IMR-90 (cell line): Measurements from ENCODE around the gene TBRG4. TPM values are rescaled to one million over a fixed set of nuclear protein-coding genes. Genes with fewer than 3 reads are reported as not detected.

Experiments
- ATAC-seq: fragments of 200-7000 bp; cut with Tn5 transposase; 2 replicates; pipeline ENCODE4 v1.9.1; 2020; ENCODE audit warnings: low read depth, mild to moderate bottlenecking, moderate library complexity
- BruUV-seq: library from RNA; stranded (reverse); fragments of 400-500 nt; replicated peaks from 2 replicates; lab custom pipeline; 2021; lab: Mats Ljungman, UMichigan
- CTCF ChIA-PET: fragments of 300-600 bp; formaldehyde crosslinking; extraction: SDS; loops from one replicate; lab custom pipeline; 2021; ENCODE audit warnings: antibody characterized with exemption; lab: Yijun Ruan, JAX
- POLR2A ChIA-PET: fragments of 300-600 bp; sonication (Branson Sonifier 250); formaldehyde crosslinking; loops from one replicate; lab custom pipeline; 2022; ENCODE audit warnings: antibody characterized with exemption; ENCODE audit not compliant: unreplicated experiment; lab: Charles Lee
- DNase-seq: peaks from one replicate; pipeline ENCODE4 v3.0.0; 2013
- H2AFZ ChIP-seq: replicated peaks from 2 replicates; pipeline ENCODE3; 2013; ENCODE audit warnings: low read length, mild to moderate bottlenecking; ENCODE audit not compliant: poor library complexity
- H2AK5ac ChIP-seq: 2 replicates; pipeline ENCODE4 v1.6.1; 2013; ENCODE audit warnings: low read depth, low read length, inconsistent platforms
- H2AK9ac ChIP-seq: replicated peaks from 2 replicates; pipeline ENCODE3; 2013; ENCODE audit warnings: mild to moderate bottlenecking, low read depth, low read length, moderate library complexity; ENCODE audit not compliant: poor library complexity
- H2BK120ac ChIP-seq: 2 replicates; pipeline ENCODE4 v1.6.1; 2013; ENCODE audit warnings: low read depth, low read length, inconsistent platforms
- H2BK15ac ChIP-seq: 3 replicates; pipeline ENCODE4 v1.6.1; 2013; ENCODE audit warnings: low read depth, low read length, inconsistent platforms
- H2BK20ac ChIP-seq: 2 replicates; pipeline ENCODE4 v1.6.1; 2013; ENCODE audit warnings: low read depth, mild to moderate bottlenecking, inconsistent platforms, low read length, moderate library complexity
- H2BK5ac ChIP-seq: 2 replicates; pipeline ENCODE4 v1.6.1; 2013; ENCODE audit warnings: mild to moderate bottlenecking, low read depth, low read length, inconsistent platforms; ENCODE audit not compliant: poor library complexity, severe bottlenecking
- H3K14ac ChIP-seq: replicated peaks from 2 replicates; pipeline ENCODE4 v1.6.1; 2013; ENCODE audit warnings: low read depth, low read length, inconsistent platforms
- H3K18ac ChIP-seq: 2 replicates; pipeline ENCODE4 v1.6.1; 2013; ENCODE audit warnings: low read depth, low read length, control low read depth
- H3K23ac ChIP-seq: 2 replicates; pipeline ENCODE4 v1.6.1; 2013; ENCODE audit warnings: low read depth, low read length, inconsistent platforms
- H3K27ac ChIP-seq: 2 replicates; pipeline ENCODE4 v1.5.1; 2013; ENCODE audit warnings: mild to moderate bottlenecking, control low read depth, low read length; ENCODE audit not compliant: insufficient read depth
- H3K27me3 ChIP-seq: 2 replicates; pipeline ENCODE4 v1.6.1; 2013; ENCODE audit warnings: low read length; ENCODE audit not compliant: control insufficient read depth, insufficient read depth
- H3K36me3 ChIP-seq: 2 replicates; pipeline ENCODE4 v1.6.1; 2013; ENCODE audit warnings: low read length, mixed read lengths; ENCODE audit not compliant: control insufficient read depth, insufficient read depth
- H3K4ac ChIP-seq: 2 replicates; pipeline ENCODE4 v1.6.1; 2013; ENCODE audit warnings: low read depth, low read length, inconsistent platforms
- H3K4me1 ChIP-seq: 2 replicates; pipeline ENCODE4 v1.6.1; 2013; ENCODE audit warnings: low read length, mixed read lengths; ENCODE audit not compliant: control insufficient read depth, insufficient read depth
- H3K4me2 ChIP-seq: 2 replicates; pipeline ENCODE4 v1.6.1; 2013; ENCODE audit warnings: low read depth, mild to moderate bottlenecking, control low read depth, low read length, moderate library complexity
- H3K4me3 ChIP-seq: 2 replicates; pipeline ENCODE4 v1.5.1; 2013; ENCODE audit warnings: low read depth, mild to moderate bottlenecking, control low read depth, low read length, moderate library complexity; ENCODE audit not compliant: insufficient read depth
- H3K56ac ChIP-seq: 2 replicates; pipeline ENCODE4 v1.6.1; 2013; ENCODE audit warnings: low read length, inconsistent platforms; ENCODE audit not compliant: insufficient read depth; ENCODE audit errors: extremely low read depth
- H3K79me1 ChIP-seq, 2 experiments: 2 replicates each; pipeline ENCODE4 v1.6.1; 2013; ENCODE audit warnings: low read length in 2 of 2, inconsistent platforms in 1 of 2, low read depth in 1 of 2
- H3K9ac ChIP-seq: 2 replicates; pipeline ENCODE4 v1.6.1; 2013; ENCODE audit warnings: low read depth, low read length, control low read depth
- H3K9me1 ChIP-seq: 2 replicates; pipeline ENCODE4 v1.6.1; 2013; ENCODE audit warnings: low read length, inconsistent platforms; ENCODE audit not compliant: insufficient read depth
- H3K9me3 ChIP-seq: 2 replicates; pipeline ENCODE4 v1.6.1; 2013; ENCODE audit warnings: low read length; ENCODE audit not compliant: control insufficient read depth, insufficient read depth
- H4K20me1 ChIP-seq: 2 replicates; pipeline ENCODE4 v1.6.1; 2013; ENCODE audit warnings: low read length, inconsistent platforms; ENCODE audit not compliant: insufficient read depth
- H4K5ac ChIP-seq: 2 replicates; pipeline ENCODE4 v1.6.1; 2013; ENCODE audit warnings: mild to moderate bottlenecking, low read depth, low read length, control low read depth
- H4K8ac ChIP-seq, 2 experiments: 2 replicates each; pipeline ENCODE4 v1.6.1; 2013; ENCODE audit warnings: low read depth in 2 of 2, low read length in 2 of 2, control low read depth in 1 of 2, inconsistent platforms in 1 of 2
- H4K91ac ChIP-seq: 2 replicates; pipeline ENCODE4 v1.6.1; 2013; ENCODE audit warnings: low read depth, low read length, inconsistent platforms; ENCODE audit not compliant: insufficient read depth
- BHLHE40 ChIP-seq: fragments of 150-350 bp; IDR thresholded peaks from 2 replicates; pipeline ENCODE4 v1.6.1; 2016; ENCODE audit warnings: mild to moderate bottlenecking, low read depth, low read length
- CEBPB ChIP-seq: IDR thresholded peaks from 2 replicates; pipeline ENCODE4 v1.6.1; 2012; ENCODE audit warnings: low read depth, low read length, improper control_type of control experiment
- CHD1 ChIP-seq: IDR thresholded peaks from 2 replicates; pipeline ENCODE4 v1.6.1; 2012; ENCODE audit warnings: low read depth, low read length, improper control_type of control experiment
- ELK1 ChIP-seq: fragments of 150-350 bp; IDR thresholded peaks from 2 replicates; pipeline ENCODE4 v1.6.1; 2016; ENCODE audit warnings: low read depth, mild to moderate bottlenecking, low read length, moderate library complexity, borderline replicate concordance
- FOS ChIP-seq: fragments of 150-350 bp; IDR thresholded peaks from 2 replicates; pipeline ENCODE4 v1.6.1; 2016; ENCODE audit warnings: low read depth, low read length
- MAFK ChIP-seq: IDR thresholded peaks from 2 replicates; pipeline ENCODE4 v1.6.1; 2012; ENCODE audit warnings: low read depth, low read length, improper control_type of control experiment
- MAZ ChIP-seq: IDR thresholded peaks from 2 replicates; pipeline ENCODE4 v1.6.1; 2012; ENCODE audit warnings: low read depth, mild to moderate bottlenecking, low read length, improper control_type of control experiment, moderate library complexity, borderline replicate concordance
- MXI1 ChIP-seq: IDR thresholded peaks from 2 replicates; pipeline ENCODE4 v1.6.1; 2012; ENCODE audit warnings: low read depth, mild to moderate bottlenecking, low read length, moderate library complexity, borderline replicate concordance
- RCOR1 ChIP-seq: IDR thresholded peaks from 2 replicates; pipeline ENCODE4 v1.6.1; 2012; ENCODE audit warnings: mild to moderate bottlenecking, low read length, improper control_type of control experiment; ENCODE audit not compliant: insufficient replicate concordance
- RFX5 ChIP-seq: IDR thresholded peaks from 2 replicates; pipeline ENCODE4 v1.8.0; 2012; ENCODE audit warnings: low read depth, mild to moderate bottlenecking, low read length, moderate library complexity
- WGBS, 2 experiments: methylation state at CpG; one replicate each; pipeline versions ENCODE4 v1.1.5 to v1.1.7; 2013; ENCODE audit warnings: missing lambda C conversion rate in 2 of 2; ENCODE audit not compliant: insufficient read length in 1 of 2; ENCODE audit errors: extremely low coverage in 2 of 2; 5-methylcytosine and 5-hydroxymethylcytosine counted together
- dilution Hi-C: fragments of 300-500 bp; cut with HindIII; formaldehyde crosslinking; loops from one replicate; pipeline ENCODE4 v1.14.3; 2018; ENCODE audit warnings: low sequenced_read_pairs; ENCODE audit not compliant: unreplicated experiment
- in situ Hi-C: fragments of 300-500 bp; cut with MboI; formaldehyde crosslinking; loops from 3 replicates; pipeline ENCODE4 v1.14.3; 2019; ENCODE audit warnings: low sequenced_read_pairs, inconsistent platforms, mixed read lengths
- intact Hi-C: fragments of 100-400 bp; cut with micrococcal nuclease; formaldehyde crosslinking; loops from 2 replicates; pipeline ENCODE4 v1.10.0; 2022
- polyA plus RNA-seq, 3 experiments: library from polyadenylated mRNA; depleted of rRNA; stranded (reverse); fragments of >200 nt; gene quantifications; 2 replicates each; pipeline ENCODE4 v1.2.3, GENCODE V29; 2012; ENCODE audit warnings: low replicate concordance in 1 of 3
- total RNA-seq: library from RNA; depleted of rRNA; stranded (reverse); fragments of >200 nt; gene quantifications from 2 replicates; pipeline ENCODE4 v1.2.3, GENCODE V29; 2012

Gene TBRG4
- total and polyA plus RNA-seq, 2 of the 4 experiments (the other 2 are of a cell fraction): 71.6 to 77.6 TPM

- peaks cover 19% of the 10 kb centered on the region for H4K20me1 ChIP-seq
- H2BK5ac ChIP-seq: no peak overlapping the region
- no peak overlapping the region for H3K14ac ChIP-seq
- H2AK5ac ChIP-seq: no peak overlapping the region
- peaks cover 10% of the 10 kb centered on the region for H3K36me3 ChIP-seq
- POLR2A ChIA-PET: no interaction called here
- dilution Hi-C loops: no loop called here
- TF ChIP-seq MAFK (no peak), MAZ (no peak), RFX5 (no peak), FOS (no peak), RCOR1 (no peak), CHD1 (no peak), ELK1 (no peak), MXI1 (no peak), CEBPB (no peak), BHLHE40 (no peak)
- H3K4me3 ChIP-seq: no peak overlapping the region
- H4K91ac ChIP-seq: no peak overlapping the region
- CTCF ChIA-PET: interaction anchor here (0.6 kb wide), 1 partner anchor 36 kb away, joined by 6 read pairs; no protein-coding TSS in a partner anchor
- H3K9ac ChIP-seq: no peak overlapping the region
- no peak overlapping the region for H3K27ac ChIP-seq
- no peak overlapping the region for H3K4ac ChIP-seq
- H2BK120ac ChIP-seq: no peak overlapping the region
- DNase-seq (no peak), ATAC-seq (no peak)
- H3K4me1 ChIP-seq: peaks cover 1% of the 10 kb centered on the region
- no TSS peak for BruUV-seq
- H3K4me2 ChIP-seq: no peak overlapping the region
- intact Hi-C loops: no loop called here
- no CpG with 5 or more reads among the region's 5 CpGs for WGBS, 2 experiments
- in situ Hi-C loops: no loop called here
- no peak overlapping the region for H2AFZ ChIP-seq
- no peak overlapping the region for H3K23ac ChIP-seq
- H3K9me3 ChIP-seq: no peaks in the 10 kb centered on the region
- no peak overlapping the region for H4K8ac ChIP-seq
- H4K5ac ChIP-seq: no peak overlapping the region
- H3K79me1 ChIP-seq: peaks cover 22 to 68% of the 10 kb centered on the region in 2 experiments
- no peak overlapping the region for H3K56ac ChIP-seq
- no peak overlapping the region for H2BK20ac ChIP-seq
- H2BK15ac ChIP-seq: no peak overlapping the region
- no peak overlapping the region for H3K18ac ChIP-seq
- no peaks in the 10 kb centered on the region for H3K27me3 ChIP-seq
- H3K9me1 ChIP-seq: peaks cover 13% of the 10 kb centered on the region
- H2AK9ac ChIP-seq: no peak overlapping the region
These were observed 57.6 kb downstream of the TBRG4 start for GRCh38 chr7:45053941-45054340.
